Measurements from ENCODE around the gene WDPCP. TPM values are rescaled to one million over a fixed set of nuclear protein-coding genes. Genes with fewer than 3 reads are reported as not detected.
"Not testable (repeated sequence)": the region's sequence is repeated elsewhere in the genome, so short reads cannot be mapped to it uniquely, and the experiment has no call there.

Gene WDPCP
- total RNA-seq, 3 donors from 2014 or later (not counting 1 experiment from before 2014, with no cell fraction given) = 22.0 to 23.7 (median 22.9) TPM

GRCh38 chr2:63571291-63571690, 17.0 kb downstream of the WDPCP start:
- Mint-ChIP-seq H3K36me3 (peaks cover 17% of the 10 kb centered on the region), H3K27ac (no peak overlapping the region), H3K9me3 (peaks cover 9 to 11% of the 10 kb centered on the region in 2 donors), H3K4me3 (no peak overlapping the region), H3K27me3 (ENCODE audit: low read depth in 2 of 2) (no peaks in the 10 kb centered on the region), H3K4me1 (peaks cover 2 to 7% of the 10 kb centered on the region in 2 donors)
- H3K4me3 ChIP-seq (ENCODE audit: low read length) = no peak overlapping the region
- no peaks in the 10 kb centered on the region for H3K36me3 ChIP-seq (ENCODE audit: control insufficient read depth, insufficient read depth, low read length)
- ATAC-seq (no peak), DNase-seq (no peak)
- TF ChIP-seq, protein P1, sequence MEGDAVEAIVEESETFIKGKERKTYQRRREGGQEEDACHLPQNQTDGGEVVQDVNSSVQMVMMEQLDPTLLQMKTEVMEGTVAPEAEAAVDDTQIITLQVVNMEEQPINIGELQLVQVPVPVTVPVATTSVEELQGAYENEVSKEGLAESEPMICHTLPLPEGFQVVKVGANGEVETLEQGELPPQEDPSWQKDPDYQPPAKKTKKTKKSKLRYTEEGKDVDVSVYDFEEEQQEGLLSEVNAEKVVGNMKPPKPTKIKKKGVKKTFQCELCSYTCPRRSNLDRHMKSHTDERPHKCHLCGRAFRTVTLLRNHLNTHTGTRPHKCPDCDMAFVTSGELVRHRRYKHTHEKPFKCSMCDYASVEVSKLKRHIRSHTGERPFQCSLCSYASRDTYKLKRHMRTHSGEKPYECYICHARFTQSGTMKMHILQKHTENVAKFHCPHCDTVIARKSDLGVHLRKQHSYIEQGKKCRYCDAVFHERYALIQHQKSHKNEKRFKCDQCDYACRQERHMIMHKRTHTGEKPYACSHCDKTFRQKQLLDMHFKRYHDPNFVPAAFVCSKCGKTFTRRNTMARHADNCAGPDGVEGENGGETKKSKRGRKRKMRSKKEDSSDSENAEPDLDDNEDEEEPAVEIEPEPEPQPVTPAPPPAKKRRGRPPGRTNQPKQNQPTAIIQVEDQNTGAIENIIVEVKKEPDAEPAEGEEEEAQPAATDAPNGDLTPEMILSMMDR (IDR thresholded peaks at IDR 0.05) = no peak
- H3K27ac ChIP-seq (ENCODE audit: low read length) = no peak overlapping the region
- H3K9me3 ChIP-seq (ENCODE audit: control insufficient read depth, insufficient read depth, low read length) = peaks cover 11% of the 10 kb centered on the region
- intact Hi-C loops (cut with micrococcal nuclease) = no loop called here
- no peaks in the 10 kb centered on the region for H3K4me1 ChIP-seq (ENCODE audit: control insufficient read depth, insufficient read depth, low read length)
- no peaks in the 10 kb centered on the region for H3K27me3 ChIP-seq (ENCODE audit: control insufficient read depth, insufficient read depth, low read length)
- 100% methylated on average over 1 of the region's 2 CpGs for WGBS (ENCODE audit: insufficient coverage)

GRCh38 chr2:63569740-63570139, 18.5 kb downstream of the WDPCP start:
- peaks cover 9 to 11% of the 10 kb centered on the region in 2 donors for H3K9me3 Mint-ChIP-seq
- H3K27ac Mint-ChIP-seq = no peak overlapping the region
- H3K27me3 ChIP-seq (ENCODE audit: control insufficient read depth, insufficient read depth, low read length) = no peaks in the 10 kb centered on the region
- H3K4me3 Mint-ChIP-seq = no peak overlapping the region
- H3K4me3 ChIP-seq (ENCODE audit: low read length) = no peak overlapping the region
- H3K27ac ChIP-seq (ENCODE audit: low read length) = no peak overlapping the region
- ATAC-seq (no peak), DNase-seq (no peak)
- intact Hi-C loops (cut with micrococcal nuclease) = no loop called here
- H3K27me3 Mint-ChIP-seq (ENCODE audit: low read depth in 2 of 2) = no peaks in the 10 kb centered on the region
- no peaks in the 10 kb centered on the region for H3K4me1 ChIP-seq (ENCODE audit: control insufficient read depth, insufficient read depth, low read length)
- H3K9me3 ChIP-seq (ENCODE audit: control insufficient read depth, insufficient read depth, low read length) = peaks cover 11% of the 10 kb centered on the region
- H3K4me1 Mint-ChIP-seq = peaks cover 6 to 7% of the 10 kb centered on the region in 2 donors
- TF ChIP-seq, protein P1 (IDR thresholded peaks at IDR 0.05) = no peak
- H3K36me3 Mint-ChIP-seq = peaks cover 17% of the 10 kb centered on the region
- no peaks in the 10 kb centered on the region for H3K36me3 ChIP-seq (ENCODE audit: control insufficient read depth, insufficient read depth, low read length)

DNA sequence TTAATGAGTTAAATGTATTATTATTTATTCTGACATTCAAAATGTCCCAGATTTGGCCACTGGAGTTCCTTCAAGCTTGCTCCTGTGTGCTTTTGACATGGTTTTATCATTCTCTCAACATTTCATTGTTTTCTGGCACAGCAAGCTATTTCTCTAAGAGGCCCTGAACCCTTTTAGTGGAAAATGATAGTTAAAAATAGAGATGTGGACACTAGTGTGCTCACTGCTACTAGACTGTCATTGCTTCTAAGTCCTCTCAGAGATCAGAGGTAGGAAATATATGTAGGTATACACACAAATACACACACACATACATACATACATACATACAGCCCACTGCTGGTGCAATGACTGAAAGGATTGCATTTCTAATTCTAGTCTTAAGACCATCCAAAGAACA, 25.5 kb downstream of the WDPCP start:
- TF ChIP-seq, protein P1 (IDR thresholded peaks at IDR 0.05) = no peak
- Mint-ChIP-seq H3K4me1 (peaks cover 9 to 10% of the 10 kb centered on the region in 2 donors), H3K27ac (no peak overlapping the region), H3K36me3 (peaks cover 17% of the 10 kb centered on the region), H3K4me3 (no peak overlapping the region), H3K9me3 (peaks cover 9 to 13% of the 10 kb centered on the region in 2 donors), H3K27me3 (ENCODE audit: low read depth in 2 of 2) (no peaks in the 10 kb centered on the region)
- intact Hi-C loops (cut with micrococcal nuclease) = no loop called here
- no peak for ATAC-seq
- H3K27me3 ChIP-seq (ENCODE audit: control insufficient read depth, insufficient read depth, low read length) = no peaks in the 10 kb centered on the region
- no peaks in the 10 kb centered on the region for H3K36me3 ChIP-seq (ENCODE audit: control insufficient read depth, insufficient read depth, low read length)
- H3K4me3 ChIP-seq (ENCODE audit: low read length) = no peak overlapping the region
- H3K4me1 ChIP-seq (ENCODE audit: control insufficient read depth, insufficient read depth, low read length) = no peaks in the 10 kb centered on the region
- H3K27ac ChIP-seq (ENCODE audit: low read length) = no peak overlapping the region
- peaks cover 11% of the 10 kb centered on the region for H3K9me3 ChIP-seq (ENCODE audit: control insufficient read depth, insufficient read depth, low read length)
- no peak for DNase-seq

DNA sequence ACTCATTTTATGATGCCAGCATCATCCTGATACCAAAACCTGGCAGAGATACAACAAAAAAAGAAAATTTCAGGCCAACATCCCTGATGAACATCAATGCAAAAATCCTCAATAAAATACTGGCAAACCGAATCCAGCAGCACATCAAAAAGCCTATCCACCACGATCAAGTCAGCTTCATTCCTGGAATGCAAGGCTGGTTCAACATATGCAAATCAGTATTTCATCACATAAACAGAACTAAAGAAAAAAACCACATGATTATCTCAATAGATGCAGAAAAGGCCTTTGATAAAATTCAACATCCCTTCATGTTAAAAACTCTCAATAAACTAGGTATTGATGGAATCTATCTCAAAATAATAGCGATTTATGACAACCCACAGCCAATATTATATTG, 29.4 kb downstream of the WDPCP start:
- H3K4me3 Mint-ChIP-seq; H3K27me3 ChIP-seq (ENCODE audit: control insufficient read depth, insufficient read depth, low read length); intact Hi-C loops (cut with micrococcal nuclease); DNase-seq; H3K27ac Mint-ChIP-seq; H3K27me3 Mint-ChIP-seq (ENCODE audit: low read depth in 2 of 2); H3K9me3 ChIP-seq (ENCODE audit: control insufficient read depth, insufficient read depth, low read length); H3K4me3 ChIP-seq (ENCODE audit: low read length); H3K4me1 ChIP-seq (ENCODE audit: control insufficient read depth, insufficient read depth, low read length); H3K36me3 ChIP-seq (ENCODE audit: control insufficient read depth, insufficient read depth, low read length); H3K27ac ChIP-seq (ENCODE audit: low read length); ATAC-seq: not testable (repeated sequence)
- Mint-ChIP-seq H3K9me3 (peaks cover 7 to 17% of the 10 kb centered on the region in 2 donors), H3K4me1 (peaks cover 5 to 18% of the 10 kb centered on the region in 2 donors), H3K36me3 (peaks cover 24% of the 10 kb centered on the region)
- WGBS (ENCODE audit: insufficient coverage) = 95% methylated on average over 2 of the region's 3 CpGs

DNA sequence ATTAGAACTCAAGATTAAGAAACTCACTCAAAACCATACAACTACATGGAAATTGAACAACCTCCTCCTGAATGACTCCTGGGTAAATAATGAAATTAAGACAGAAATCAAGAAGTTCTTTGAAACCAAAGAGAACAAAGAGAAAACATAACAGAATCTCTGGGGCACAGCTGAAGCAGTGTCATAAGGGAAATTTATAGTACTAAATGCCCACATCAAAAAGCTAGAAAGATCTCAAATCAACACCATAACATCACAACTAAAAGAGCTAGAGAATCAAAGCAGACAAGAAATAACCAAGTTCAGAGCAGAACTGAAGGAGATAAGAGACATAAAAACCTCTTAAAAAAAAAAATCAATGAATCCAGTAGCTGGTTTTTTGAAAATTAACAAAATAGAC, 30.5 kb downstream of the WDPCP start:
- H3K27ac Mint-ChIP-seq; H3K9me3 ChIP-seq (ENCODE audit: control insufficient read depth, insufficient read depth, low read length); H3K4me3 Mint-ChIP-seq; H3K27me3 Mint-ChIP-seq (ENCODE audit: low read depth in 2 of 2); H3K27me3 ChIP-seq (ENCODE audit: control insufficient read depth, insufficient read depth, low read length); H3K36me3 ChIP-seq (ENCODE audit: control insufficient read depth, insufficient read depth, low read length); H3K4me1 ChIP-seq (ENCODE audit: control insufficient read depth, insufficient read depth, low read length); ATAC-seq; H3K27ac ChIP-seq (ENCODE audit: low read length); H3K4me3 ChIP-seq (ENCODE audit: low read length); DNase-seq; intact Hi-C loops (cut with micrococcal nuclease): not testable (repeated sequence)
- Mint-ChIP-seq H3K4me1 (peaks cover 5 to 18% of the 10 kb centered on the region in 2 donors), H3K9me3 (peaks cover 7 to 17% of the 10 kb centered on the region in 2 donors), H3K36me3 (peaks cover 24% of the 10 kb centered on the region)
